Body of pancreas (tissue), 4 donors: ENCODE measurements around the gene CFAP410.

Source experiments
- POLR2A ChIP-seq, 3 donors: fragments of 450-650 bp; IDR thresholded peaks; one replicate each; pipeline ENCODE4 v1.6.1; 2016; ENCODE audit warnings: antibody characterized with exemption in 3 of 3, mild to moderate bottlenecking in 2 of 3
- TF ChIP-seq, protein P1 (sequence below), 7 experiments: fragments of 450-650 bp in 4 of 7; fragments of 200-600 bp in 3 of 7; sonication (generic) in 3 of 7; IDR thresholded peaks; one replicate each; pipeline ENCODE4 v1.5.1; 2016 to 2019; ENCODE audit warnings: antibody characterized with exemption in 7 of 7

DNA sequence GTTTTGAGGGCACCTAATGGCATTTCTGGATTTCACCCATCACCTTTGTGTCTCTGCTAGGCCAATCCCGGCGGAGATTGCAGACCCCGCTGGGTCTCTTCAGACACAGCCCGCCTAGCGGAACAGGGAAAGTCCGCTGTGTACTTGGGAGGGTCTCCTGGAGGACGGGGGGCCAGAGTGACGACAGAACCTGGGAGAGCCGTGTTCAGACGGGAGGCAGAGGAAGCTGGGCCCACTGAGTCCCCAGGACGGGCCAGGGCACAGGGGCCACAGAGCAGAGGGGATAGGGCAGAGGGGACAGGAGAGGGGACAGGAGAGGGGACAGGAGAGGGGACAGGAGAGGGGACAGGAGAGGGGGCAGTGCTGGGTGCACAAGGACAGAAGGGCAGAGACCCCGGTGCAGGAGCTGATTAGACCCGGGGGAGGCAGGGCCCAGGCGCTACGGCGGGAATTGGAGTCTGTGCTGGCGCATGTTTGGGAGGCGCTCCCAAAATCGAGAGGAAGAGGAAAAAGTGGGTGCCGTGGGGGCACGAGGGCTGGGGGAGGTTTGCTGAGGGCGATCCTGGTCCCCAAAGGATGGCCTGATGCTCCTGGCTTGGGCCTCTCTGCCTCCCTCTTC lies 26.9 kb upstream of the CFAP410 start:
- TF ChIP-seq, protein P1, sequence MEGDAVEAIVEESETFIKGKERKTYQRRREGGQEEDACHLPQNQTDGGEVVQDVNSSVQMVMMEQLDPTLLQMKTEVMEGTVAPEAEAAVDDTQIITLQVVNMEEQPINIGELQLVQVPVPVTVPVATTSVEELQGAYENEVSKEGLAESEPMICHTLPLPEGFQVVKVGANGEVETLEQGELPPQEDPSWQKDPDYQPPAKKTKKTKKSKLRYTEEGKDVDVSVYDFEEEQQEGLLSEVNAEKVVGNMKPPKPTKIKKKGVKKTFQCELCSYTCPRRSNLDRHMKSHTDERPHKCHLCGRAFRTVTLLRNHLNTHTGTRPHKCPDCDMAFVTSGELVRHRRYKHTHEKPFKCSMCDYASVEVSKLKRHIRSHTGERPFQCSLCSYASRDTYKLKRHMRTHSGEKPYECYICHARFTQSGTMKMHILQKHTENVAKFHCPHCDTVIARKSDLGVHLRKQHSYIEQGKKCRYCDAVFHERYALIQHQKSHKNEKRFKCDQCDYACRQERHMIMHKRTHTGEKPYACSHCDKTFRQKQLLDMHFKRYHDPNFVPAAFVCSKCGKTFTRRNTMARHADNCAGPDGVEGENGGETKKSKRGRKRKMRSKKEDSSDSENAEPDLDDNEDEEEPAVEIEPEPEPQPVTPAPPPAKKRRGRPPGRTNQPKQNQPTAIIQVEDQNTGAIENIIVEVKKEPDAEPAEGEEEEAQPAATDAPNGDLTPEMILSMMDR (IDR thresholded peaks at IDR 0.05): no peak
- TF ChIP-seq POLR2A (IDR thresholded peaks at IDR 0.05): no peak
